ENCODE measurements around the gene ALPG. TPM values are rescaled to one million over a fixed set of nuclear protein-coding genes. Genes with fewer than 3 reads are reported as not detected.
"Not testable (repeated sequence)": the region's sequence is repeated elsewhere in the genome, so short reads cannot be mapped to it uniquely, and the experiment has no call there.

Gene ALPG
- total RNA-seq, 1 experiment from 2014 or later = not detected

DNA sequence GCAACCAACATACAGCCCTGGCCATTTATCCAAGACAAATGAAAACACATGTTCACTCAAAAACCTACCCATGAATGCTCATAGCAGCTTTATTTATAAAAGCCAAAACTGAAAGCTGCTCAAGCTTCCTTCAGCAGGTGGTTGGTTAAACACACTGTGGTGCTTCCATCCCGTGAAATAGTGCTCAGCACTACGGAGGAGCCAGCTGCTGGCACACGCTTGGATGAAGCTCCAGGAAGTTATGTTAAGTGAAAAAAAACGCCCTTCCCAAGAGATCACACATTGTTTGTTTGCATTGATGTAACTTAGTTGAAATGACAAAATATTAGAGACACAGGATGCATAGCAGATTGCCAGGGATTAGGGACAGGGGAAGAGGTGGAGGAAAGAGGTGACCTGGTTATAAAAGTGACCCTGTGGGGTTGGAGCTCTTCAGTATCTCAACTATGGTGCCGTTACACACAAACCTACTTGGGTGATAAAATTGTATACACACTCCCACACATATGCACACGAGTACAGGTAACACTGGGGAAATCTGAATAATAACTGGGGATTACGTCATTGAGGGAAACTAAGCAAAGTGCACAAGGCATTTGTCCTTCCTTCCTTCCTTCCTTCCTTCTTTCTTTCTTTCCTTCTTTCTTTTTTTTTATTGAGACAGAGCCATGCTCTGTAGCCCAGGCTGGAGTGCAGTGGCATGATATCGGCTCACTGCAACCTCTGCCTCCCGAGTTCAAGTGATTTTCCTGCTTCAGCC, 6.2 kb upstream of the ALPG start:
- DNase-seq = no peak
- no peak overlapping the region for H3K27ac ChIP-seq
- H3K4me1 ChIP-seq = no peaks in the 10 kb centered on the region; the same call in 1 of the 2 replicates
- H3K9me3 ChIP-seq (replicated peaks) = no peaks in the 10 kb centered on the region
- H3K27me3 ChIP-seq = no peaks in the 10 kb centered on the region
- H3K36me3 ChIP-seq = no peaks in the 10 kb centered on the region
- no peak overlapping the region for H3K4me3 ChIP-seq

DNA sequence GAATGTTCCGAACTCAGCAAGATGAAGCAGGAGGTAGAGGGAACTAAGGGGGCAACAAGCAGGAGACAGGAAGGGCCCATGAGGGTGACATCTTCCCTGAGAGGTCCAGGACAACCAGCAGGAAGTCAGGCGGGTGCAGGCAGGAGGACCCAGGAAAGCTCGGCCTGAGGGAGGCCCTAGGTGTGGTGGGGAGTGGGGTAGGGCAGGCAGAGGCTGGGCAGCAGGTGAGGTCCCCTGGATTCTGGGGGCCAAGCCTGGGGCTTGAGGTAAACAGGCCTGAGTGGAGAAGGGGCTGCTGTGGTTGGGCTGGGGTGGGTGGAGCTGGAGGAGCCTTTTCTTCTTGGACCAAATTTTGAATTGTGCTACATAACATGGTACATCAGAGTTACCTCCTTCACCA, 4.1 kb upstream of the ALPG start:
- Histone ChIP-seq H3K9me3 (replicated peaks) (no peaks in the 10 kb centered on the region), H3K36me3 (no peaks in the 10 kb centered on the region), H3K27me3 (no peaks in the 10 kb centered on the region), H3K27ac (no peak overlapping the region), H3K4me1 (no peaks in the 10 kb centered on the region), H3K4me3 (no peak overlapping the region)
- no peak for DNase-seq

DNA sequence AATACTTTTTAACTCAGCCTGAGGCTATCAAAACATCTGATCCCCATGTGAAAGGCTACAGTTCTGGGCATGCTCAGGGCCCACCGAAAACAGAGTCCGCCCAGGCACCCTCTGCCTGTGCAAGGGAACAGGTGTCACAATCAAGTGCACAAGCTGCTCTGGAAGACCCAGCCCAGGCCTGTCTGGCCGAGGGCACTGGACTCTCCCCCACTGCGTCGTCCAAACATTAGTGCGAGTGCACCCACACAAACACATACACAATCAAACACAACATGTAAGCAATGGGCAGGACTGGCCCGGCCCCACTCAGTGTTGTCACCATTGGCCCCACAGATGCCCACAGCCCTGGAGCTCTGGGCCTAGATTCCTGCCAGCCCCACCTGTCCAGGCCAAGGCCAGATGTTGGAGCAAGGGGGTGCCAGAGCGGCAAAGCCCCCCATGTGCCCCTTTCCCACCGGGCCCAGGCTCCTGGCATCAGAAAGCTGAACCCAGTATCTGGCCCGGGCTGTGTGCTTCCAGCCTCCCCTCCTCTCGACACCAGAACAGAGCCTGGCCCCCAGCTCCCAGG, 617 bp upstream of the ALPG start:
- peaks cover 4% of the 10 kb centered on the region; the same call in 1 of the 2 replicates for H3K27me3 ChIP-seq
- DNase-seq = no peak
- H3K36me3 ChIP-seq = no peaks in the 10 kb centered on the region
- no peaks in the 10 kb centered on the region for H3K4me1 ChIP-seq
- H3K9me3 ChIP-seq (replicated peaks) = no peaks in the 10 kb centered on the region
- no peak overlapping the region for H3K27ac ChIP-seq
- H3K4me3 ChIP-seq = no peak overlapping the region

DNA sequence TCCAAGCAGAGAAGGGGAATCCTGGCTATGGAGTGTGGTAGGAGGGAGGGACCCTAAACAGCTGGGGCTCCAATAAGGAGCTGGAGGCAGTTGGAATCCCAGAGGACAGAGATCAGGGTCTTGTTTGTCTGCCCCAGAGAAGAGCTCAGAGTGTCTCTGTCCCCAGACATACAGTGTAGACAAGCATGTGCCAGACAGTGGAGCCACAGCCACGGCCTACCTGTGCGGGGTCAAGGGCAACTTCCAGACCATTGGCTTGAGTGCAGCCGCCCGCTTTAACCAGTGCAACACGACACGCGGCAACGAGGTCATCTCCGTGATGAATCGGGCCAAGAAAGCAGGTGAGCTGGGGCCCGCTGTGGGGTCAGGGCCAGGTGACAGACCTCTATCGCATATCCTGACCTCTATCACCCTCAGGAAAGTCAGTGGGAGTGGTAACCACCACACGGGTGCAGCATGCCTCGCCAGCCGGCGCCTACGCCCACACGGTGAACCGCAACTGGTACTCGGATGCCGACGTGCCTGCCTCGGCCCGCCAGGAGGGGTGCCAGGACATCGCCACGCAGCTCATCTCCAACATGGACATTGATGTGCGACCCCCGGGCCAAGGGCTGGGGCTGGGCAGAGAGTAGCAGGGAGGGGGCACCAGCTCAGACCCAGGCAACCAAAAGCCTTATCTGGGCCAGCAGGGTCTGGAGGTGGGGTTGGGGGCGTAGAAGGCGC, 945 bp downstream of the ALPG start:
- not testable (repeated sequence) for H3K27ac ChIP-seq; H3K36me3 ChIP-seq; H3K4me3 ChIP-seq; H3K4me1 ChIP-seq; H3K9me3 ChIP-seq (replicated peaks); DNase-seq
- H3K27me3 ChIP-seq = peaks cover 13% of the 10 kb centered on the region; the same call in 1 of the 2 replicates

DNA sequence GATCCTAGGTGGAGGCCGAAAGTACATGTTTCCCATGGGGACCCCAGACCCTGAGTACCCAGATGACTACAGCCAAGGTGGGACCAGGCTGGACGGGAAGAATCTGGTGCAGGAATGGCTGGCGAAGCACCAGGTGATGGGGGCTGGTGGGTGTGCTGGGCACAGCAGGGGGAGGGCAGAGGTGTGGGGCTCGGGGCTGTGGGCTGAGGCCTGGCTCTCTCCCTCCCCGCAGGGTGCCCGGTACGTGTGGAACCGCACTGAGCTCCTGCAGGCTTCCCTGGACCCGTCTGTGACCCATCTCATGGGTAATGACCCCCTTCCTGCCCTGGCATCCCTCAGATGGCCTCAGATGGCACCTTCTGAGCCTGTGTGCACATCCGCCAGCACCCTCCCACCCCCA, 1.6 kb downstream of the ALPG start:
- peaks cover 15% of the 10 kb centered on the region; the same call in 1 of the 2 replicates for H3K27me3 ChIP-seq
- H3K27ac ChIP-seq; H3K9me3 ChIP-seq (replicated peaks); H3K4me3 ChIP-seq; DNase-seq; H3K4me1 ChIP-seq; H3K36me3 ChIP-seq: not testable (repeated sequence)

DNA sequence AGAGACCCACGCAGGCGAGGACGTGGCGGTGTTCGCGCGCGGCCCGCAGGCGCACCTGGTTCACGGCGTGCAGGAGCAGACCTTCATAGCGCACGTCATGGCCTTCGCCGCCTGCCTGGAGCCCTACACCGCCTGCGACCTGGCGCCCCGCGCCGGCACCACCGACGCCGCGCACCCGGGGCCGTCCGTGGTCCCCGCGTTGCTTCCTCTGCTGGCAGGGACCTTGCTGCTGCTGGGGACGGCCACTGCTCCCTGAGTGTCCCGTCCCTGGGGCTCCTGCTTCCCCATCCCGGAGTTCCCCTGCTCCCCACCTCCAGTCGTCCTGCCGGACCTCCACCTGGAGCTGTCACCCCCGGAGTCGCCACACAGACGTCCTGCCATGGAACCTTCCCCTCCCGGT, 3.0 kb downstream of the ALPG start:
- not testable (repeated sequence) for H3K4me3 ChIP-seq; DNase-seq; H3K9me3 ChIP-seq (replicated peaks); H3K27ac ChIP-seq; H3K4me1 ChIP-seq; H3K36me3 ChIP-seq
- H3K27me3 ChIP-seq = peaks cover 15% of the 10 kb centered on the region; the same call in 1 of the 2 replicates

DNA sequence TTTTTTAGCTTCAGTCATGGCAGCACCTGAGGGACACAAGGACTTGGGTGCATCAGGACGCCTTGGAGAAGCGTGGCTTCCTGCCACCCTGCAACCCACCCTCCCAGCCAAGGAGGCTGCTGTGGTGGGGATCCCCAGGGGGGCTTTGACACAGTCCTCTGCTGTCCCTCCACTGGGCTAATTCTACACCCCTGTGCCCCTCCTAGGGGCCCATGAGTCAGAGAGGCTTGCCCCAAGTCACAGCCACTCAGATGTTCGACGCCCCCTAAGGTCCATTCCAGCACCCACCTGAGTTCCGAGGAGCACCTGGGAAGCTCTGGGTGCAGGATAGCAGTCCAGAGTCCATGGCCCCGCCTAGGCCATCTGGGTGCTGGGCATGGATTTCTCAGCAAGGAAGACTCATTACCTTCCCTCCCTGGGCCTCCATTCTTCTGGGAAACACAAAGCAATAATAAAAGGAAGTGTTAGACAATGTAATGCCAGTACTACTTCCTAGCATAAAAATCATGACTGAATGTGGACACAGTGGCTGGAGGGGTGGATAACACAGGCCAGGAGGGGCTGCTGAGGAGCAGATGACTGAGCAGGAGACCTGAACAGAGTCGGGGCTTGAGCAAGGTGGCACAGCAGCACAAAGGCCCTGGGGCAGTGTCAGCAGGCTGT, 3.7 kb downstream of the ALPG start:
- H3K9me3 ChIP-seq (replicated peaks) = no peaks in the 10 kb centered on the region
- H3K36me3 ChIP-seq = no peaks in the 10 kb centered on the region
- DNase-seq = no peak
- peaks cover 23% of the 10 kb centered on the region; the same call in 1 of the 2 replicates for H3K27me3 ChIP-seq
- H3K4me3 ChIP-seq = no peak overlapping the region
- no peak overlapping the region for H3K27ac ChIP-seq
- no peaks in the 10 kb centered on the region for H3K4me1 ChIP-seq

DNA sequence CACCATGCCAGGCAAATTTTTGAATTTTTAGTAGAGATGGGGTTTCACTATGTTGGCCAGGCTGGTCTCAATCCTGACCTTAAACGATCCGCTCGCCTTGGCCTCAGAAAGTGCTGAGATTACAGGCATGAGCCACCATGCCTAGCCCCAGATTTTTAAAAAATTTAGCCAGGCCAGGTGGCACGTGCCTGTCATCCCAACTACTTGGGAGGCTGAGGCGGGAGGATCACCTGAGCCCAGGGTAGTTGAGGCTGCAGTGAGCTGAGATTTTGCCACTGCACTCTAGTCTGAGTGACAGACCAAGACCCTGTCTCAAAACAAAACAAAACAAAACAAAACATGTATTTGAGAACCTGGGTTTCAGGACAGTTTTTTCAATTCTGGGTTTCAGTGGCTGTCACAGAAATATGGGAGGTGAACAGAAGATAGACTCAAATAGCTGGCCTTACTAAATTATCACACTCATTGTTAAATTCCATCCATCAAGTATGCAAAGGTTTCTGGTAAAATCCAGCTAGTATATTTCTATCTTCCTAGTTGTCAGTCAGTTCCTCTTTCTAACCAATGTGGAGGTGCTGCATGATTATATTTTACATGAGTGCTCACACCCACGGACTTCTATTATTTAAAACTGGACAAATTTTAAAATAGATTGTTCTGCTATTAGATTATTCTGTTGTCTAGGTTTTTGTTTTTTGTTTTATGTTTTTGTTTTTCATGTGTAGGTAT, 5.4 kb downstream of the ALPG start:
- Histone ChIP-seq H3K36me3 (no peaks in the 10 kb centered on the region), H3K4me3 (no peak overlapping the region), H3K27me3 (peaks cover 23% of the 10 kb centered on the region; the same call in 1 of the 2 replicates), H3K9me3 (replicated peaks) (no peaks in the 10 kb centered on the region), H3K27ac (no peak overlapping the region), H3K4me1 (no peaks in the 10 kb centered on the region)
- DNase-seq = no peak

DNA sequence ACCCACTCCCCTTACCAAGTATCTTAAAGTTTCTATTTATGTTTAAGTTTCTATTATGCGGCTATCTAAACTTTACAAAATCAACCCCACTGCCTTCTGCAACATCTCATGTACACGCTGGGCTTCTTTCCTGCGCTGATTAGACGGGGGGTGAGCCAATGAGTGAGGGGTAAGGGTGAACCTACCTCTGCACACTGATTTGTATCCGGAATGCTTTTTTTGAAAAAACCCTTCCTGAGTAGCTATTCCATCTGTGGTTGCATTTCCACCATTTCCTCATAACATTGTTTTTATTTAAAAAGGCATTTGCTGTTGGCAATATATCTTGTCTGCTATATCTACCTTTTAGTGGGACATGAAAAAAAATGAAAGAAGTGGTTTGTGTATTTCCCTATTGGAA, 6.3 kb downstream of the ALPG start:
- no peaks in the 10 kb centered on the region for H3K36me3 ChIP-seq
- H3K27ac ChIP-seq = no peak overlapping the region
- DNase-seq = no peak
- peaks cover 23% of the 10 kb centered on the region; the same call in 1 of the 2 replicates for H3K27me3 ChIP-seq
- H3K4me3 ChIP-seq = no peak overlapping the region
- H3K9me3 ChIP-seq (replicated peaks) = no peaks in the 10 kb centered on the region
- no peaks in the 10 kb centered on the region for H3K4me1 ChIP-seq

DNA sequence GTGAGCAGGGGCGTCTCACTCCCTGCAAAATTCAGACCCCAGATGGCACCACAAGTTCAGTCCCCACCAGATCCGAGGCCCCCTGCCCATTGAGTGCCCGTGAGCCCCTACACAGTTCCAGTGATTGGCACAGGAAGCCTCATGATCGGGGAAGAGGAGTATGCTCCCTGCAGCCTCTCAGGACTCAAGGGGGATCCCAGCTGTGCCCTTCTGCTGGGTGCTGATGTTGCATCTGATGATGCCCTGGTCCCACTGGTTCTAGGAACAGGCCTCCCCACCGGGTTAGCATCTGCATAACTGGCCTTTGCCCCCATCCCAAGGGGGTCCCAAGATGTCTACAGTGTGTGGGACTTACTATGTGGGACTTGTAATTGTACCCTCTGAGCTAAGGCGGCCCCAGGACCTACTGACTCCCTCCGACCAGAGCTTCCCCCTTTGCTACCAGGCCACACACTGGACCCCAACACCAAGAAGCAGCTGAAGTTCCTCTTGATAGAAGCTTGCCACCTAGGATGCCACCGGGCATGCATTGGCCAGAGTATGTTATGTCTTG, 8.6 kb downstream of the ALPG start:
- no peak overlapping the region for H3K27ac ChIP-seq
- DNase-seq = no peak
- no peaks in the 10 kb centered on the region for H3K9me3 ChIP-seq (replicated peaks)
- H3K4me1 ChIP-seq = no peaks in the 10 kb centered on the region
- no peaks in the 10 kb centered on the region for H3K36me3 ChIP-seq
- H3K27me3 ChIP-seq = peaks cover 20% of the 10 kb centered on the region; the same call in 1 of the 2 replicates
- no peak overlapping the region for H3K4me3 ChIP-seq

DNA sequence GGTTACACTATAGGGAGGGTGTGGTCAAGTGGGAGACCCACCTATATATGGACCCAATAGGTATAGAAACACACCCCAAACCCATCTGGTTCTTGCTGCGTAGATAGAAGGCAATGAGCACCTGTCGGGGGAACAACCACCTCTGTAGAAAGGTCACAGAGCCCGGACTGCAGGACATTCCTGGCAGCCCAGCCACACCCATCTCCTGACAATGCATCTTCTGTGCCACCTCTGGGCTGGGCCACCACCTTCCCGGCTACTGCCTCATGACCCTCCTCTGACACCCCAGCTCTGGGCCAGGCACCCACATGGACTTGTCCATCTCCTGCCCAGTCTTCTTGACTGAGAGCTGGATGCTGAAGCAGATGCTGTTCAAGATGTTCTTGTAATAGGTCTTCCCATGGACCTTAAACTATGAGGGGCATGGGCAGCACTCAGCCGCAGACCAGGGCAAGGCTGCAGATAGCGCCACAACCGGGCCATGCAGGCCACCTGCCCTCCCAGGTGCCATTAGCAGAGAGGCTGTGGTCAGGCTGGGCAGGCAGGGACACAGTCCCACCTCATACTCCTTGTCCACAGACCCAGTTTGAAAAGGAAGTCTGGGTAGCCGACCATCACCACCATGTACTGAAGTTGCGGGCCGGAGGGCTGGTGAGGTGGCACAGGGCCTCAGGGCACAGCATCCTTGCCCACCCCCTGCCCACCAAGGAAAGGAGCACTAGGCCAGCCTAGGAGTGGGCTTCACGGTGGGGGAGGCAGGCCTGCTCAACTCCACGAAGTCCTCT, 9.3 kb downstream of the ALPG start:
- DNase-seq = no peak
- H3K4me1 ChIP-seq = no peaks in the 10 kb centered on the region
- H3K27ac ChIP-seq = no peak overlapping the region
- H3K4me3 ChIP-seq = no peak overlapping the region
- H3K27me3 ChIP-seq = peaks cover 19% of the 10 kb centered on the region; the same call in 1 of the 2 replicates
- no peaks in the 10 kb centered on the region for H3K36me3 ChIP-seq
- no peaks in the 10 kb centered on the region for H3K9me3 ChIP-seq (replicated peaks)

DNA sequence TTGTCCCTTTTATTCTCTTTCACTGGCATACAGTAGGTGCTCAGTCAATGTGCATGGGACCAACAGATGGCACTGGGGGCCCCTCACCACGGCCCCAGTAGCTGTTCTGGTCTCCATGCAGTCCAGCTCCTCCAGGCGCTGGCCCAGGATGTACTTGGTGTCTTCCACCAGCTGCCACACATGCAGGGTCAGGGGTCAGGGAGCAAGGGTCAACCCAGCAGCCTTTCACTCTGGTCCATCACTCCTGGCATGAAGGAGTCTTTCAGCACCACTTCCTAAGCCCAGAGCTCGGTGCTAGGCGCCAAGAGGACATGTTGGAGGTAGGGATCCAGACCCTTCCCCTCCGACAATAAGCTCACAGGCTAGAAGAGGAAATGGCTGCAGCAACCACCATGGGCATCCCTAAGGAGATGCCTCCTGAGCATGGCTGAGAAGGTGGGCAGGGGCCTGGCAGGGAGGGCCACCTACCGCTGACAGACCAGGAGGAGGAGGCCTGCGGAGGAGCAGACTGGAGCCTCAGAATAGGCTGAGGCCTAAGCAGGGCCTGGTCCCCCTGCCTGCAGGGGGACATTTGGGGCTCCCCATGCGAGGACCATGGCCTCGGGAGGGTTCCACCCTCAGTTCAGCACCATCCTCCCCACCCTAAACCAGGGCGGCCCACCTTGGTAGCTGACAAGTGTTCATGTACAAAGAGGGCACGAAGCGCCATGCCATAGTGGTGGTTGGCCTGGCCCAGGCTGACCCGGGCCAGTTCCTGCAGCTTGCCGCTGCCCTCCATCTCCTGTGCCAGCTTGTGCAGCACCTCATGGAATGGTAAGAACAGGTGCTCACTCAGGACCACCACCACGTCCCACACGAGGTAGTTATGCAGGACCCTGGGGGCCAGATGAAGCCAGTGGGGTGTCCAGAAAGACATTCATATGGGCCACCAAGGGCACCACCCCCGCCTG, 10.2 kb downstream of the ALPG start:
- Histone ChIP-seq H3K4me1 (no peaks in the 10 kb centered on the region), H3K27me3 (peaks cover 15% of the 10 kb centered on the region; the same call in 1 of the 2 replicates), H3K9me3 (replicated peaks) (no peaks in the 10 kb centered on the region), H3K27ac (no peak overlapping the region), H3K4me3 (no peak overlapping the region), H3K36me3 (no peaks in the 10 kb centered on the region)
- no peak for DNase-seq

Data from SJCRH30 (cell line).